Vagina (tissue), 2 donors: ENCODE results near the gene POC1A.
"Not testable (repeated sequence)": the region's sequence is repeated elsewhere in the genome, so short reads cannot be mapped to it uniquely, and the experiment has no call there.

Source experiments
- CTCF ChIP-seq, 3 experiments: fragments of 450-650 bp in 2 of 3; fragments of 200-600 bp in 1 of 3; sonication (generic) in 1 of 3; IDR thresholded peaks; one replicate each; pipeline ENCODE4 v1.5.1; 2017 to 2019; ENCODE audit warnings: antibody characterized with exemption in 3 of 3, mild to moderate bottlenecking in 2 of 3, moderate library complexity in 2 of 3
- POLR2A ChIP-seq, 2 donors: fragments of 450-650 bp; IDR thresholded peaks; one replicate each; pipeline ENCODE4 v1.6.1; 2017; ENCODE audit warnings: antibody characterized with exemption in 2 of 2, mild to moderate bottlenecking in 2 of 2, moderate library complexity in 2 of 2
- POLR2AphosphoS5 ChIP-seq, 2 donors: sonication (generic); formaldehyde crosslinking; IDR thresholded peaks; one replicate each; pipeline ENCODE4 v1.9.0; 2017; ENCODE audit warnings: antibody characterized with exemption in 2 of 2, mild to moderate bottlenecking in 2 of 2, low read depth in 1 of 2; ENCODE audit not compliant: insufficient read depth in 1 of 2

- TF ChIP-seq CTCF (IDR thresholded peaks at IDR 0.05); POLR2AphosphoS5 (IDR thresholded peaks at IDR 0.05; ENCODE audit: insufficient read depth in 1 of 2, low read depth in 1 of 2); POLR2A (IDR thresholded peaks at IDR 0.05): not testable (repeated sequence)
These were observed 16.0 kb upstream of the POC1A start for GRCh38 chr3:52170217-52170616.
